ENCODE data around the gene ESD.

DNA sequence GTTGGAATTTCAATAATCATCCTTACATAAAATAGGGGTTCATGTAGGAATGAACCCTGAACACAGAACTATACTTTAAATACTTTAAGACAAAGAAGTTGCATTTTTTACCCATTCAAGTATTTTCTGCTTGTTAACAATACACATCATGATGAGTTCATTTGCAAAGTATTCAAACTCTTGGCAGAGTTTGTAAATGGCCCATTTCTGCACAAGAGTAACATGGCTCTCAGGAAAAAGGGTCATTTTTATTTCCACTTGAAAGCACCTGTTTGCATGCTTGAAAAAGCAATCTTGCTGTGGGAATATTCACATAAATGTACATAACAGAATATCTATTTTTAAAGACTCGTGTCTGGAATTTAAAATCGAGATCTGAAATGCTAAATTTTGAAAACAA, 18.1 kb downstream of the ESD start:
- TF ChIP-seq KDM3A (CRISPR knock-in tag; IDR thresholded peaks at IDR 0.05; ENCODE audit: low read depth), result no peak
- TF ChIP-seq HHEX (CRISPR knock-in tag; IDR thresholded peaks at IDR 0.05), result no peak
- TF ChIP-seq, protein P1, sequence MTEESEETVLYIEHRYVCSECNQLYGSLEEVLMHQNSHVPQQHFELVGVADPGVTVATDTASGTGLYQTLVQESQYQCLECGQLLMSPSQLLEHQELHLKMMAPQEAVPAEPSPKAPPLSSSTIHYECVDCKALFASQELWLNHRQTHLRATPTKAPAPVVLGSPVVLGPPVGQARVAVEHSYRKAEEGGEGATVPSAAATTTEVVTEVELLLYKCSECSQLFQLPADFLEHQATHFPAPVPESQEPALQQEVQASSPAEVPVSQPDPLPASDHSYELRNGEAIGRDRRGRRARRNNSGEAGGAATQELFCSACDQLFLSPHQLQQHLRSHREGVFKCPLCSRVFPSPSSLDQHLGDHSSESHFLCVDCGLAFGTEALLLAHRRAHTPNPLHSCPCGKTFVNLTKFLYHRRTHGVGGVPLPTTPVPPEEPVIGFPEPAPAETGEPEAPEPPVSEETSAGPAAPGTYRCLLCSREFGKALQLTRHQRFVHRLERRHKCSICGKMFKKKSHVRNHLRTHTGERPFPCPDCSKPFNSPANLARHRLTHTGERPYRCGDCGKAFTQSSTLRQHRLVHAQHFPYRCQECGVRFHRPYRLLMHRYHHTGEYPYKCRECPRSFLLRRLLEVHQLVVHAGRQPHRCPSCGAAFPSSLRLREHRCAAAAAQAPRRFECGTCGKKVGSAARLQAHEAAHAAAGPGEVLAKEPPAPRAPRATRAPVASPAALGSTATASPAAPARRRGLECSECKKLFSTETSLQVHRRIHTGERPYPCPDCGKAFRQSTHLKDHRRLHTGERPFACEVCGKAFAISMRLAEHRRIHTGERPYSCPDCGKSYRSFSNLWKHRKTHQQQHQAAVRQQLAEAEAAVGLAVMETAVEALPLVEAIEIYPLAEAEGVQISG (CRISPR knock-in tag; IDR thresholded peaks at IDR 0.05), result no peak
- no peak for TF ChIP-seq ZNF549 (CRISPR knock-in tag; IDR thresholded peaks at IDR 0.05)
- no peak for TF ChIP-seq POLR2A (IDR thresholded peaks at IDR 0.05; ENCODE audit: insufficient read depth in 1 of 2, low read depth in 2 of 2, low read length in 2 of 2)
- TF ChIP-seq TAF1 (CRISPR knock-in tag; IDR thresholded peaks at IDR 0.05), result no peak
- no peak for TF ChIP-seq CTCF (CRISPR knock-in tag; IDR thresholded peaks at IDR 0.05)
